SK-N-SH (cell line): ENCODE results near the gene ADAMTS9. TPM values are rescaled to one million over a fixed set of nuclear protein-coding genes. Genes with fewer than 3 reads are reported as not detected.

Source experiments
- CTCF ChIA-PET: fragments of 300-600, 350-600 bp; formaldehyde crosslinking; extraction: SDS; loops from one replicate; lab custom pipeline; 2021; lab: Yijun Ruan, JAX
- POLR2A ChIA-PET: fragments of 350-600 bp; sonication (Branson Sonifier 250); formaldehyde crosslinking; extraction: SDS; loops from one replicate; lab custom pipeline; 2020; ENCODE audit warnings: antibody characterized with exemption, inconsistent platforms; lab: Yijun Ruan, JAX
- DNase-seq: peaks from one replicate; pipeline ENCODE4 v3.0.0; 2012
- H2AFZ ChIP-seq: fragments of 200-600 bp; sonication (generic); 2 replicates; pipeline ENCODE4 v1.8.1; 2016; ENCODE audit warnings: antibody characterized with exemption, mild to moderate bottlenecking, low read depth
- H3F3A ChIP-seq: fragments of 200-600 bp; sonication (generic); replicated peaks from 2 replicates; pipeline ENCODE3; 2016; ENCODE audit warnings: antibody characterized with exemption, mild to moderate bottlenecking; ENCODE audit not compliant: insufficient read depth
- H3K27ac ChIP-seq, 2 experiments: fragments of 200-500 bp in 1 of 2; fragments of 200-600 bp in 1 of 2; sonication (Bioruptor generic) in 1 of 2; sonication (generic), shearing (Covaris generic) in 1 of 2; 2 replicates each; pipeline versions ENCODE4 v1.5.1 to v1.6.1; 2014 to 2016; ENCODE audit warnings: low read depth in 2 of 2, inconsistent platforms in 1 of 2, low read length in 1 of 2, mild to moderate bottlenecking in 1 of 2, mixed read lengths in 1 of 2
- H3K27me3 ChIP-seq: fragments of 200-600 bp; sonication (generic), shearing (Covaris generic); 2 replicates; pipeline ENCODE4 v1.6.1; 2016; ENCODE audit warnings: mixed run types; ENCODE audit not compliant: insufficient read depth
- H3K36me3 ChIP-seq, 2 experiments: fragments of 200-500 bp in 1 of 2; fragments of 200-600 bp in 1 of 2; sonication (Bioruptor generic) in 1 of 2; sonication (generic) in 1 of 2; replicated peaks in 1 of 2; 2 replicates each; pipeline versions ENCODE3 to v1.5.1; 2014 to 2016; ENCODE audit warnings: low read length in 1 of 2, mild to moderate bottlenecking in 1 of 2; ENCODE audit not compliant: insufficient read depth in 2 of 2, control insufficient read depth in 1 of 2
- H3K4me1 ChIP-seq, 2 experiments: fragments of 200-500 bp in 1 of 2; fragments of 200-600 bp in 1 of 2; sonication (Bioruptor generic) in 1 of 2; sonication (generic), shearing (Covaris generic) in 1 of 2; 2 replicates each; pipeline versions ENCODE4 v1.5.1 to v1.6.1; 2014 to 2016; ENCODE audit warnings: low read depth in 1 of 2, low read length in 1 of 2, mixed run types in 1 of 2; ENCODE audit not compliant: insufficient read depth in 2 of 2, control insufficient read depth in 1 of 2
- H3K4me2 ChIP-seq: fragments of 200-600 bp; sonication (generic), shearing (Covaris generic); 2 replicates; pipeline ENCODE4 v1.6.1; 2017; ENCODE audit warnings: mixed run types
- H3K4me3 ChIP-seq, 2 experiments: fragments of 200-500 bp in 1 of 2; fragments of 200-600 bp in 1 of 2; sonication (Bioruptor generic) in 1 of 2; sonication (generic), shearing (Covaris generic) in 1 of 2; 2 replicates each; pipeline versions ENCODE4 v1.5.1 to v1.8.1; 2014 to 2016; ENCODE audit warnings: low read depth in 2 of 2, inconsistent platforms in 1 of 2, low read length in 1 of 2, mild to moderate bottlenecking in 1 of 2, mixed read lengths in 1 of 2, moderate library complexity in 1 of 2
- H3K79me2 ChIP-seq: fragments of 200-600 bp; sonication (generic); 2 replicates; pipeline ENCODE4 v1.8.1; 2017; ENCODE audit warnings: mild to moderate bottlenecking; ENCODE audit not compliant: insufficient read depth
- H3K9ac ChIP-seq: fragments of 200-600 bp; sonication (generic); 2 replicates; pipeline ENCODE4 v1.6.1; 2017; ENCODE audit warnings: mixed run types
- H3K9me2 ChIP-seq: fragments of 200-600 bp; sonication (generic); 2 replicates; pipeline ENCODE4 v1.6.1; 2017; ENCODE audit warnings: mixed run types
- H3K9me3 ChIP-seq: fragments of 200-600 bp; sonication (generic); 2 replicates; pipeline ENCODE4 v1.6.1; 2017; ENCODE audit warnings: mixed run types, mild to moderate bottlenecking, moderate library complexity
- H4K20me1 ChIP-seq: fragments of 200-600 bp; sonication (generic); 2 replicates; pipeline ENCODE4 v1.6.1; 2017; ENCODE audit warnings: mild to moderate bottlenecking, mixed run types; ENCODE audit not compliant: insufficient read depth
- CTCF ChIP-seq: fragments of 200-600 bp; sonication (generic); IDR thresholded peaks from 2 replicates; pipeline ENCODE4 v1.6.1; 2017; ENCODE audit warnings: antibody characterized with exemption, mild to moderate bottlenecking, moderate library complexity
- EP300 ChIP-seq, 2 experiments: IDR thresholded peaks; 2 replicates each; pipeline versions ENCODE4 v1.4.0 to v1.6.1; 2012; ENCODE audit warnings: borderline replicate concordance in 1 of 2, low read depth in 1 of 2, low read length in 1 of 2
- FOSL2 ChIP-seq: IDR thresholded peaks from 2 replicates; pipeline ENCODE4 v1.4.0; 2012; ENCODE audit warnings: low read depth, mild to moderate bottlenecking, moderate library complexity, borderline replicate concordance
- IRF3 ChIP-seq: fragments of 150-350 bp; IDR thresholded peaks from 2 replicates; pipeline ENCODE4 v1.6.1; 2016; ENCODE audit warnings: mild to moderate bottlenecking, low read depth, low read length
- JUND ChIP-seq: IDR thresholded peaks from 2 replicates; pipeline ENCODE4 v1.4.0; 2012
- MEF2A ChIP-seq: IDR thresholded peaks from 2 replicates; pipeline ENCODE4 v1.4.0; 2012; ENCODE audit warnings: low read depth, borderline replicate concordance
- NFIC ChIP-seq: IDR thresholded peaks from 2 replicates; pipeline ENCODE4 v1.4.0; 2012; ENCODE audit warnings: borderline replicate concordance
- PBX3 ChIP-seq: IDR thresholded peaks from 2 replicates; pipeline ENCODE4; 2012
- RAD21 ChIP-seq: IDR thresholded peaks from 2 replicates; pipeline ENCODE4 v1.6.1; 2012; ENCODE audit warnings: mild to moderate bottlenecking, low read length
- TAF1 ChIP-seq: IDR thresholded peaks from 2 replicates; pipeline ENCODE4 v1.6.1; 2012; ENCODE audit warnings: low read depth, mild to moderate bottlenecking, low read length, moderate library complexity, borderline replicate concordance
- TEAD4 ChIP-seq: IDR thresholded peaks from 2 replicates; pipeline ENCODE4 v1.4.0; 2012; ENCODE audit warnings: mild to moderate bottlenecking, borderline replicate concordance; ENCODE audit not compliant: insufficient read depth
- USF2 ChIP-seq: fragments of 150-350 bp; IDR thresholded peaks from 2 replicates; pipeline ENCODE4 v1.6.1; 2017; ENCODE audit warnings: antibody characterized with exemption, low read length, low read depth, borderline replicate concordance
- WGBS: methylation state at CpG from one replicate; pipeline ENCODE4 v1.1.6; 2017; ENCODE audit warnings: low lambda C conversion rate; 5-methylcytosine and 5-hydroxymethylcytosine counted together
- polyA plus RNA-seq, 3 experiments: library from polyadenylated mRNA; depleted of rRNA; stranded (reverse); fragments of >200 nt; gene quantifications; 2 replicates each; pipeline ENCODE4 v1.2.3, GENCODE V29; 2012

The ADAMTS9 gene
- polyA plus RNA-seq, 1 of the 3 experiments (the other 2 are of a cell fraction), result 4.1 TPM

GRCh38 chr3:64496786-64497490 is 190.9 kb downstream of the ADAMTS9 start:
- Histone ChIP-seq H3K4me1 (peaks cover 0 to 9% of the 10 kb centered on the region in 2 experiments; a peak in 2 of 4 replicates), H3K27ac (no peak overlapping the region), H3K9me3 (no peaks in the 10 kb centered on the region), H3F3A (no peaks in the 10 kb centered on the region), H2AFZ (no peak overlapping the region), H3K9me2 (no peaks in the 10 kb centered on the region), H3K9ac (no peak overlapping the region), H3K36me3 (no peaks in the 10 kb centered on the region), H3K79me2 (no peaks in the 10 kb centered on the region), H3K4me2 (no peak overlapping the region), H3K27me3 (peaks cover 8% of the 10 kb centered on the region; the same call in 1 of the 2 replicates), H4K20me1 (no peaks in the 10 kb centered on the region), H3K4me3 (no peak overlapping the region)
- ChIA-PET POLR2A (no interaction called here), CTCF (interaction anchor here (0.7 kb wide), 1 partner anchor 12 kb away, joined by 4 read pairs; no protein-coding TSS in a partner anchor)
- WGBS, result 79% methylated on average over 5 of the region's 5 CpGs
- DNase-seq, result no peak
- TF ChIP-seq EP300 (IDR thresholded peaks at IDR 0.05; ENCODE audit: borderline replicate concordance in 1 of 2, low read depth in 1 of 2, low read length in 1 of 2) (no peak), CTCF (no peak), RAD21 (no peak), IRF3 (no peak)

- H4K20me1 ChIP-seq, result no peaks in the 10 kb centered on the region
- POLR2A ChIA-PET, result no interaction called here
- TF ChIP-seq TEAD4 (no peak), MEF2A (no peak), USF2 (no peak), EP300 (IDR thresholded peaks at IDR 0.05; ENCODE audit: borderline replicate concordance in 1 of 2, low read depth in 1 of 2, low read length in 1 of 2) (no peak), FOSL2 (no peak), JUND (no peak), NFIC (no peak), PBX3 (no peak), TAF1 (no peak)
- TF ChIP-seq, all 33 proteins: peak for 0
- DNase-seq, result no peak
- Histone ChIP-seq H3K4me3 (no peak overlapping the region), H3K36me3 (no peaks in the 10 kb centered on the region), H3K9me2 (no peaks in the 10 kb centered on the region), H3K9ac (no peak overlapping the region), H3F3A (no peaks in the 10 kb centered on the region), H3K9me3 (no peaks in the 10 kb centered on the region), H3K4me2 (no peak overlapping the region), H2AFZ (no peak overlapping the region), H3K27me3 (peaks cover 8% of the 10 kb centered on the region; the same call in 1 of the 2 replicates), H3K79me2 (no peaks in the 10 kb centered on the region), H3K4me1 (peaks cover 0 to 20% of the 10 kb centered on the region in 2 experiments; a peak in 2 of 4 replicates), H3K27ac (no peak overlapping the region)
- CTCF ChIA-PET, result interaction anchor here (3.9 kb wide), 1 partner anchor 11 kb away, joined by 21 read pairs; no protein-coding TSS in a partner anchor
- WGBS, result 78% methylated on average over 2 of the region's 2 CpGs
Measured at GRCh38 chr3:64495781-64496334, 191.9 kb downstream of the ADAMTS9 start.
